K562 (cell line): ENCODE results near the gene KPNA1. TPM values are rescaled to one million over a fixed set of nuclear protein-coding genes. Genes with fewer than 3 reads are reported as not detected.

Experiments
- ATAC-seq: fragments of 200-7000 bp; cut with Tn5 transposase; 3 replicates; pipeline ENCODE4 v1.9.1; 2020; ENCODE audit warnings: moderate library complexity
- BruUV-seq: library from RNA; stranded (reverse); fragments of 400-500 nt; replicated peaks from 2 replicates; lab custom pipeline; 2021; lab: Mats Ljungman, UMichigan
- CTCF ChIA-PET: fragments of 300-600 bp; formaldehyde crosslinking; extraction: SDS; loops from one replicate; lab custom pipeline; 2021; ENCODE audit warnings: low intra/inter-chr PET ratio; lab: Yijun Ruan, JAX
- POLR2A ChIA-PET: fragments of 300-600, 350-650 bp; sonication (Branson Sonifier 250); formaldehyde crosslinking; extraction: SDS; loops from one replicate; lab custom pipeline; 2021; ENCODE audit warnings: antibody characterized with exemption, inconsistent platforms; lab: Yijun Ruan, JAX
- DNase-seq, 4 experiments: peaks; one replicate each; pipeline versions ENCODE4 v3.0.0 to v3.0.0-alpha.2; 2011 to 2018; ENCODE audit warnings: low spot score in 3 of 4, mixed read lengths in 3 of 4; ENCODE audit errors: extremely low read depth in 1 of 4
- FAIRE-seq: peaks from 2 replicates; lab custom pipeline; 2011; peaks lifted over from hg19 to GRCh38; lab: Jason Lieb, UNC
- H2AFZ ChIP-seq: 2 replicates; pipeline ENCODE4 v1.6.0; 2011; ENCODE audit warnings: low read depth, low read length, control low read depth, inconsistent platforms
- H3K27ac ChIP-seq: fragments of 200-600 bp; 3 replicates; pipeline ENCODE4 v1.8.0; 2011; ENCODE audit warnings: low read depth, mild to moderate bottlenecking, control low read depth, inconsistent platforms, low read length, moderate library complexity, mixed read lengths; ENCODE audit errors: extremely low read depth
- H3K27me3 ChIP-seq, 2 experiments: fragments of 300-600 bp in 1 of 2; 2 replicates in 1 of 2; 3 replicates in 1 of 2; pipeline versions ENCODE4 v1.6.0 to v1.8.0; 2011; ENCODE audit warnings: inconsistent platforms in 2 of 2, low read length in 2 of 2, mild to moderate bottlenecking in 1 of 2, mixed read lengths in 1 of 2, moderate library complexity in 1 of 2; ENCODE audit not compliant: control insufficient read depth in 2 of 2, insufficient read depth in 2 of 2
- H3K36me3 ChIP-seq: fragments of 300-600 bp; 3 replicates; pipeline ENCODE4 v1.8.0; 2011; ENCODE audit warnings: mild to moderate bottlenecking, low read length, inconsistent platforms; ENCODE audit not compliant: control insufficient read depth, insufficient read depth
- H3K4me1 ChIP-seq, 2 experiments: fragments of 200-600 bp in 1 of 2; replicated peaks in 1 of 2; 2 replicates in 1 of 2; 3 replicates in 1 of 2; pipeline versions ENCODE4 v1.5.1 to v1.8.0; 2011; ENCODE audit warnings: inconsistent platforms in 2 of 2, low read length in 2 of 2, mild to moderate bottlenecking in 1 of 2, mixed read lengths in 1 of 2, moderate library complexity in 1 of 2; ENCODE audit not compliant: control insufficient read depth in 2 of 2, insufficient read depth in 2 of 2
- H3K4me2 ChIP-seq: 2 replicates; pipeline ENCODE4 v1.6.1; 2011; ENCODE audit warnings: low read length, control low read depth, inconsistent platforms, mixed read lengths; ENCODE audit not compliant: insufficient read depth
- H3K4me3 ChIP-seq: fragments of 200-600 bp; sonication (generic), shearing (Covaris generic); 2 replicates; pipeline ENCODE4 v1.5.1; 2016; ENCODE audit warnings: control low read depth, inconsistent platforms
- H3K79me2 ChIP-seq: fragments of 200-600 bp; 3 replicates; pipeline ENCODE4 v1.8.0; 2011; ENCODE audit warnings: low read length, inconsistent platforms; ENCODE audit not compliant: control insufficient read depth, insufficient read depth
- H3K9ac ChIP-seq, 2 experiments: 2 replicates each; pipeline versions ENCODE4 v1.6.0 to v1.6.1; 2011; ENCODE audit warnings: low read depth in 2 of 2, low read length in 2 of 2, control low read depth in 1 of 2, inconsistent platforms in 1 of 2, mild to moderate bottlenecking in 1 of 2, mixed read lengths in 1 of 2; ENCODE audit not compliant: insufficient read depth in 1 of 2
- H3K9me1 ChIP-seq: one replicate; pipeline ENCODE4 v1.6.0; 2011; ENCODE audit warnings: inconsistent platforms, mild to moderate bottlenecking, low read length, moderate library complexity; ENCODE audit not compliant: control insufficient read depth, insufficient read depth
- H3K9me3 ChIP-seq: replicated peaks from 2 replicates; pipeline ENCODE4 v1.5.1; 2011; ENCODE audit warnings: low read depth, low read length, inconsistent platforms; ENCODE audit not compliant: control insufficient read depth, insufficient read depth
- H4K20me1 ChIP-seq: replicated peaks from 2 replicates; pipeline ENCODE4 v1.6.1; 2011; ENCODE audit warnings: low read length, inconsistent platforms, mixed read lengths; ENCODE audit not compliant: control insufficient read depth, insufficient read depth
- PHTF2 ChIP-seq: fragments of 250-450 bp; sonication (Bioruptor Pico); IDR thresholded peaks from 2 replicates; pipeline ENCODE4 v1.5.0; 2021; ENCODE audit warnings: mild to moderate bottlenecking
- ZBTB40 ChIP-seq, 2 experiments: fragments of 450-650 bp in 1 of 2; sonication (generic) in 1 of 2; formaldehyde crosslinking in 1 of 2; IDR thresholded peaks; 2 replicates each; pipeline versions ENCODE4 v1.7.1 to v1.9.0; 2016 to 2022; ENCODE audit warnings: inconsistent platforms in 1 of 2, mild to moderate bottlenecking in 1 of 2, missing genetic modification reagents in 1 of 2
- WGBS: fragments of 100-300 bp; shearing (Covaris generic); methylation state at CpG from one replicate; pipeline ENCODE4 v1.1.6; 2016; ENCODE audit warnings: low coverage, mixed read lengths; ENCODE audit not compliant: insufficient coverage; ENCODE audit errors: missing lambda C conversion rate; 5-methylcytosine and 5-hydroxymethylcytosine counted together
- in situ Hi-C: fragments of 300-500 bp; cut with MboI; formaldehyde crosslinking; loops from 4 replicates; pipeline ENCODE4 v1.15.0; 2018; ENCODE audit warnings: inconsistent platforms, mixed read lengths
- intact Hi-C: fragments of 100-400 bp; cut with micrococcal nuclease; formaldehyde crosslinking; loops from 2 replicates; pipeline ENCODE4 v1.14.2; 2022
- polyA plus RNA-seq, 8 experiments: library from polyadenylated mRNA; depleted of rRNA in 4 of 8; stranded (reverse) in 5 of 8; unstranded in 3 of 8; fragments of >200 nt; fragmentation: Nextera tagmentation in 2 of 8; fragmentation: Illumina TruSeq in 1 of 8; extraction: Ambion mirVana in 2 of 8; extraction: Trizol in 1 of 8; gene quantifications; 2 replicates each; pipeline versions ENCODE4 v1.2.1 to v1.2.3, GENCODE V29; 2011 to 2014; ENCODE audit warnings: inconsistent platforms in 1 of 8, missing spikeins in 1 of 8
- total RNA-seq, 7 experiments: library from RNA; depleted of rRNA in 6 of 7; stranded (reverse); fragments of >200 nt in 6 of 7; fragmentation: Illumina TruSeq in 2 of 7; extraction: Trizol in 2 of 7; gene quantifications; 2 replicates each; pipeline versions ENCODE4 v1.2.1 to v1.2.3, GENCODE V29; 2011 to 2021; ENCODE audit warnings: low replicate concordance in 1 of 7
- TF ChIP-seq, protein P1 (sequence below): fragments of 450-650 bp; IDR thresholded peaks from 2 replicates; pipeline ENCODE4 v1.6.1; 2016; ENCODE audit warnings: low read depth

KPNA1 gene
- total and polyA plus RNA-seq, 9 of the 15 experiments (the other 6 are each of a cell fraction or from before 2014, with no cell fraction given) = 9.3 to 53.8 (median 33.5) TPM

- ATAC-seq = no peak
- no peaks in the 10 kb centered on the region for H3K36me3 ChIP-seq
- POLR2A ChIA-PET = no interaction called here
These were observed 33.3 kb upstream of the KPNA1 start for GRCh38 chr3:122548076-122548475.

More at GRCh38 chr3:122548076-122548475, 33.3 kb upstream of the KPNA1 start:
- BruUV-seq = no TSS peak
- Histone ChIP-seq H3K9ac (no peak overlapping the region), H3K27me3 (no peaks in the 10 kb centered on the region), H2AFZ (no peak overlapping the region), H3K9me3 (no peaks in the 10 kb centered on the region), H3K79me2 (no peaks in the 10 kb centered on the region), H3K4me3 (no peak overlapping the region), H3K9me1 (no peaks in the 10 kb centered on the region), H4K20me1 (no peaks in the 10 kb centered on the region), H3K27ac (no peak overlapping the region), H3K4me1 (no peaks in the 10 kb centered on the region), H3K4me2 (no peak overlapping the region)
- CTCF ChIA-PET = no interaction called here
- FAIRE-seq = no peak
- 15% methylated on average over 3 of the region's 3 CpGs for WGBS
- in situ Hi-C loops = no loop called here
- intact Hi-C loops = no loop called here
- TF ChIP-seq, protein P1, sequence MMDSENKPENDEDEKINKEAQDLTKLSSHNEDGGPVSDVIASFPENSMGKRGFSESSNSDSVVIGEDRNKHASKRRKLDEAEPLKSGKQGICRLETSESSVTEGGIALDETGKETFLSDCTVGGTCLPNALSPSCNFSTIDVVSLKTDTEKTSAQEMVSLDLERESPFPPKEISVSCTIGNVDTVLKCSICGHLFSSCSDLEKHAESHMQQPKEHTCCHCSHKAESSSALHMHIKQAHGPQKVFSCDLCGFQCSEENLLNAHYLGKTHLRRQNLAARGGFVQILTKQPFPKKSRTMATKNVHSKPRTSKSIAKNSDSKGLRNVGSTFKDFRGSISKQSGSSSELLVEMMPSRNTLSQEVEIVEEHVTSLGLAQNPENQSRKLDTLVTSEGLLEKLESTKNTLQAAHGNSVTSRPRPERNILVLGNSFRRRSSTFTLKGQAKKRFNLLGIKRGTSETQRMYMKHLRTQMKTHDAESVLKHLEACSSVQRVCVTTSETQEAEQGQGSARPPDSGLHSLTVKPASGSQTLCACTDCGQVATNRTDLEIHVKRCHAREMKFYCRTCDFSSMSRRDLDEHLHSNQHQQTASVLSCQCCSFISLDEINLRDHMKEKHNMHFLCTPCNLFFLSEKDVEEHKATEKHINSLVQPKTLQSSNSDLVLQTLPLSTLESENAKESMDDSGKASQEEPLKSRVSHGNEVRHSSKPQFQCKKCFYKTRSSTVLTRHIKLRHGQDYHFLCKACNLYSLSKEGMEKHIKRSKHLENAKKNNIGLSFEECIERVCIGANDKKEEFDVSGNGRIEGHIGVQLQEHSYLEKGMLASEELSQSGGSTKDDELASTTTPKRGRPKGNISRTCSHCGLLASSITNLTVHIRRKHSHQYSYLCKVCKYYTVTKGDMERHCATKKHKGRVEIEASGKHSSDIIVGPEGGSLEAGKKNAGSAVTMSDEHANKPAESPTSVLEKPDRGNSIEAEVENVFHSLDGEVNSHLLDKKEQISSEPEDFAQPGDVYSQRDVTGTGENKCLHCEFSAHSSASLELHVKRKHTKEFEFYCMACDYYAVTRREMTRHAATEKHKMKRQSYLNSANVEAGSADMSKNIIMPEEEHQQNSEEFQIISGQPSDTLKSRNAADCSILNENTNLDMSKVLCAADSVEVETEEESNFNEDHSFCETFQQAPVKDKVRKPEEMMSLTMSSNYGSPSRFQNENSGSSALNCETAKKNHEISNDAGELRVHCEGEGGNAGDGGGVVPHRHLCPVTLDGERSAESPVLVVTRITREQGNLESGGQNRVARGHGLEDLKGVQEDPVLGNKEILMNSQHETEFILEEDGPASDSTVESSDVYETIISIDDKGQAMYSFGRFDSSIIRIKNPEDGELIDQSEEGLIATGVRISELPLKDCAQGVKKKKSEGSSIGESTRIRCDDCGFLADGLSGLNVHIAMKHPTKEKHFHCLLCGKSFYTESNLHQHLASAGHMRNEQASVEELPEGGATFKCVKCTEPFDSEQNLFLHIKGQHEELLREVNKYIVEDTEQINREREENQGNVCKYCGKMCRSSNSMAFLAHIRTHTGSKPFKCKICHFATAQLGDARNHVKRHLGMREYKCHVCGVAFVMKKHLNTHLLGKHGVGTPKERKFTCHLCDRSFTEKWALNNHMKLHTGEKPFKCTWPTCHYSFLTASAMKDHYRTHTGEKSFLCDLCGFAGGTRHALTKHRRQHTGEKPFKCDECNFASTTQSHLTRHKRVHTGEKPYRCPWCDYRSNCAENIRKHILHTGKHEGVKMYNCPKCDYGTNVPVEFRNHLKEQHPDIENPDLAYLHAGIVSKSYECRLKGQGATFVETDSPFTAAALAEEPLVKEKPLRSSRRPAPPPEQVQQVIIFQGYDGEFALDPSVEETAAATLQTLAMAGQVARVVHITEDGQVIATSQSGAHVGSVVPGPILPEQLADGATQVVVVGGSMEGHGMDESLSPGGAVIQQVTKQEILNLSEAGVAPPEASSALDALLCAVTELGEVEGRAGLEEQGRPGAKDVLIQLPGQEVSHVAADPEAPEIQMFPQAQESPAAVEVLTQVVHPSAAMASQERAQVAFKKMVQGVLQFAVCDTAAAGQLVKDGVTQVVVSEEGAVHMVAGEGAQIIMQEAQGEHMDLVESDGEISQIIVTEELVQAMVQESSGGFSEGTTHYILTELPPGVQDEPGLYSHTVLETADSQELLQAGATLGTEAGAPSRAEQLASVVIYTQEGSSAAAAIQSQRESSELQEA = no peak
- TF ChIP-seq PHTF2 (CRISPR knock-in tag) = no peak
- TF ChIP-seq ZBTB40 (IDR thresholded peaks at IDR 0.05) = no peak
- no peak for TF ChIP-seq ZBTB40 (CRISPR knock-in tag; IDR thresholded peaks at IDR 0.05)
- DNase-seq = no peak
